GM18873 (cell line): ENCODE data around the gene ADARB2.
"Not testable (repeated sequence)": the region's sequence is repeated elsewhere in the genome, so short reads cannot be mapped to it uniquely, and the experiment has no call there.

Source experiments
- ATAC-seq: cut with Tn5 transposase; IDR thresholded peaks from one replicate; pipeline ENCODE4 v1.9.1; 2021; ENCODE audit warnings: mild to moderate bottlenecking, moderate library complexity, moderate number of reproducible peaks; ENCODE audit not compliant: unreplicated experiment, low FRiP score

Gene ADARB2

GRCh38 chr10:1366811-1367425 is 370.4 kb downstream of the ADARB2 start:
- no peak for ATAC-seq

GRCh38 chr10:1366322-1366691 is 371.0 kb downstream of the ADARB2 start:
- no peak for ATAC-seq

- ATAC-seq = no peak
These were observed 371.6 kb downstream of the ADARB2 start for GRCh38 chr10:1365540-1366321.

GRCh38 chr10:1364151-1364910 is 373.0 kb downstream of the ADARB2 start:
- ATAC-seq = no peak

GRCh38 chr10:1363446-1364121 is 373.7 kb downstream of the ADARB2 start:
- no peak for ATAC-seq

- ATAC-seq = no peak
These were observed 374.5 kb downstream of the ADARB2 start for GRCh38 chr10:1362589-1363445.

- no peak for ATAC-seq
These were observed 375.8 kb downstream of the ADARB2 start for GRCh38 chr10:1361411-1362105.

- no peak for ATAC-seq
These were observed 376.7 kb downstream of the ADARB2 start for GRCh38 chr10:1360558-1361164.

- ATAC-seq = no peak
These were observed 377.2 kb downstream of the ADARB2 start for GRCh38 chr10:1360011-1360557.

- ATAC-seq = no peak
These were observed 377.7 kb downstream of the ADARB2 start for GRCh38 chr10:1359626-1359955.

GRCh38 chr10:1358860-1359625 is 378.3 kb downstream of the ADARB2 start:
- no peak for ATAC-seq

- ATAC-seq = no peak
These were observed 379.2 kb downstream of the ADARB2 start for GRCh38 chr10:1358147-1358546.

GRCh38 chr10:1356349-1356748 is 381.0 kb downstream of the ADARB2 start:
- no peak for ATAC-seq

GRCh38 chr10:1354809-1355710 is 382.3 kb downstream of the ADARB2 start:
- no peak for ATAC-seq

- not testable (repeated sequence) for ATAC-seq
These were observed 385.0 kb downstream of the ADARB2 start for GRCh38 chr10:1352296-1352695.

- no peak for ATAC-seq
These were observed 388.6 kb downstream of the ADARB2 start for GRCh38 chr10:1348773-1349050.
